ENCODE measurements around the gene KCNMA1.

- no peak for TF ChIP-seq SP1 (CRISPR knock-in tag; IDR thresholded peaks at IDR 0.05)
- TF ChIP-seq ZEB2 (IDR thresholded peaks at IDR 0.05), result no peak
- no peak for TF ChIP-seq TCF7L2 (IDR thresholded peaks at IDR 0.05; ENCODE audit: low read depth, low read length)
- no peak for TF ChIP-seq MYC (IDR thresholded peaks at IDR 0.05; ENCODE audit: low read depth, low read length)
- TF ChIP-seq MYC (CRISPR knock-in tag; IDR thresholded peaks at IDR 0.05; ENCODE audit: borderline replicate concordance, low read depth), result no peak
- no peak for TF ChIP-seq ATF1 (CRISPR knock-in tag; IDR thresholded peaks at IDR 0.05)
- no peak for TF ChIP-seq ATF1 (tag; IDR thresholded peaks at IDR 0.05)
- no peak for TF ChIP-seq BCLAF1 (IDR thresholded peaks at IDR 0.05; ENCODE audit: borderline replicate concordance in 1 of 2, control insufficient read depth in 1 of 2, low read depth in 2 of 2, low read length in 1 of 2)
- no peak for TF ChIP-seq ZBTB2 (IDR thresholded peaks at IDR 0.05)
- no peak for TF ChIP-seq TAF1 (IDR thresholded peaks at IDR 0.05; ENCODE audit: control insufficient read depth, extremely low read depth, insufficient read depth, low read length, severe bottlenecking)
- no peak for TF ChIP-seq GABPB1 (CRISPR knock-in tag; IDR thresholded peaks at IDR 0.05)
- TF ChIP-seq POLR2AphosphoS5 (IDR thresholded peaks at IDR 0.05; ENCODE audit: control insufficient read depth, insufficient read depth, low read depth, low read length), result no peak
- peak; percentile 72 to 77 (median 76) for TF ChIP-seq CTCF (IDR thresholded peaks at IDR 0.05 in 2 of 3, conservative IDR thresholded peaks at IDR 0.05 in 1 of 3; ENCODE audit: insufficient read depth in 2 of 3, low read depth in 1 of 3, low read length in 3 of 3)
- no peak for TF ChIP-seq PRDM10 (IDR thresholded peaks at IDR 0.05; ENCODE audit: partially characterized antibody)
These were observed 6.3 kb upstream of the KCNMA1 start for GRCh38 chr10:77643795-77644468.
